Adrenal gland (tissue), 12 donors: ENCODE results near the gene IYD. TPM values are rescaled to one million over a fixed set of nuclear protein-coding genes. Genes with fewer than 3 reads are reported as not detected.

Source experiments
- DNase-seq, 7 donors: peaks; one replicate each; pipeline ENCODE4 v3.0.0-alpha.2; 2019 to 2020
- H3K27ac ChIP-seq, 5 donors: fragments of 200-600 bp; sonication (generic) in 4 of 5; 1 replicate in 3 of 5; 2 replicates in 2 of 5; pipeline versions ENCODE4 v1.5.1 to v1.8.0; 2016 to 2020; ENCODE audit warnings: mild to moderate bottlenecking in 1 of 5
- H3K27me3 ChIP-seq: fragments of 200-600 bp; 2 replicates; pipeline ENCODE4 v1.8.0; 2021
- H3K36me3 ChIP-seq, 2 donors: fragments of 200-600 bp; replicated peaks in 1 of 2; 1 replicate in 1 of 2; 2 replicates in 1 of 2; pipeline versions ENCODE4 v1.5.1 to v1.8.0; 2018 to 2022
- H3K4me1 ChIP-seq, 2 donors: fragments of 200-600 bp; replicated peaks in 1 of 2; 1 replicate in 1 of 2; 2 replicates in 1 of 2; pipeline versions ENCODE4 v1.5.1 to v1.8.0; 2018 to 2021
- H3K4me3 ChIP-seq, 4 donors: fragments of 200-600 bp; sonication (generic) in 3 of 4; one replicate each; pipeline ENCODE4 v1.5.1; 2016 to 2018
- H3K9me3 ChIP-seq, 3 donors: fragments of 200-600 bp; sonication (generic) in 1 of 3; replicated peaks in 1 of 3; 1 replicate in 2 of 3; 2 replicates in 1 of 3; pipeline versions ENCODE4 v1.5.1 to v1.8.0; 2016 to 2021
- POLR2A ChIP-seq, 2 donors: fragments of 450-650 bp; IDR thresholded peaks; one replicate each; pipeline ENCODE4 v1.6.1; 2017; ENCODE audit warnings: antibody characterized with exemption in 2 of 2, mild to moderate bottlenecking in 2 of 2, moderate library complexity in 1 of 2
- WGBS, 4 donors: extraction: QIAGEN DNeasy Blood & Tissue Kit in 2 of 4; methylation state at CpG; one replicate each; pipeline versions ENCODE4 v1.1.5 to v1.1.7; 2013 to 2017; 5-methylcytosine and 5-hydroxymethylcytosine counted together
- intact Hi-C, 2 donors: fragments of 100-400 bp; cut with DNase I; formaldehyde crosslinking; loops; one replicate each; pipeline versions ENCODE4 v1.14.1 to v1.15.0; 2022 to 2023
- polyA plus RNA-seq, 3 donors: library from polyadenylated mRNA; stranded (reverse); fragments of 200-250 nt in 2 of 3; fragments of 350-450 nt in 1 of 3; fragmentation: Illumina TruSeq in 1 of 3; extraction: RNeasy Lipid Tissue Mini Kit (QIAGEN cat#74804) in 1 of 3; gene quantifications; one replicate each; pipeline ENCODE4 v1.2.3, GENCODE V29; 2013 to 2014
- total RNA-seq, 9 donors: library from RNA; depleted of rRNA in 4 of 9; stranded (reverse); fragments of >200 nt in 4 of 9; fragments of 120-200 nt in 1 of 9; fragmentation: NEBNext Ultra II Directional in 1 of 9; extraction: Animal tissue kit (Norgen Biotek cat#: 25700) in 1 of 9; gene quantifications; one replicate each; pipeline versions ENCODE4 v1.1.0 to v1.2.4, GENCODE V29; 2013 to 2023
- TF ChIP-seq, protein P1 (sequence below), 6 experiments: fragments of 450-650 bp in 4 of 6; fragments of 200-600 bp in 2 of 6; sonication (generic) in 1 of 6; IDR thresholded peaks; 1 replicate in 5 of 6; 2 replicates in 1 of 6; pipeline versions ENCODE4 v1.5.1 to v1.8.0; 2016 to 2021; ENCODE audit warnings: antibody characterized with exemption in 6 of 6, mild to moderate bottlenecking in 2 of 6, moderate library complexity in 1 of 6
- donor health status: healthy with polysubstance abuse.
- donor health status: Bipolar disorder and iron deficiency.
- donor health status: DM: yes; HTN: yes; CAD: no.
- donor health status: DM: no; HTN: no; CAD: no.
- donor health status: DM: no; HTN: no; CAD: no.
- donor health status: DM: yes; HTN: yes; CAD: no.

IYD gene
- total and polyA plus RNA-seq, 12 donors = 0.04 to 0.95 TPM; not detected in 10

DNA sequence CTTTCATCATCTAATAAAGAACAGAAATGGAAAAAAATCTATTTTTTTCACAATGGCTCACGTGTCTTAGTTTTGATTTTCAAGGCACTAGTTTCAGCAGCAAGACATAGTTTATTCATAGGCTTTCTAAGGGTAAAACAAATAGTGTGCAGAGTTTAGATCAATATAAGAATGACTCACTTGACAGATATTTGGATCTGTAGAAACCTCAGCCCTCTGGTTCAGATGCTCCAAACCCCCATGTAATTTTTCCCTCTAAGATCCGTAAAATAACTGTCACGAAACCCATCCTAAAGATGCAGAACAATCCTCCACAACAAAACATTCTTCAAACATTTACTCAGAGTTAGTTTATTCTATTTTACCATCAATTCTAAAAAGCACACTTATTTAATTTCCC, 43.4 kb downstream of the IYD start:
- no peak for DNase-seq
- Histone ChIP-seq H3K27me3 (no peaks in the 10 kb centered on the region), H3K4me3 (no peak overlapping the region), H3K4me1 (peaks cover 0 to 8% of the 10 kb centered on the region in 2 donors), H3K27ac (no peak overlapping the region), H3K36me3 (no peaks in the 10 kb centered on the region), H3K9me3 (no peaks in the 10 kb centered on the region)
- no peak for TF ChIP-seq POLR2A (IDR thresholded peaks at IDR 0.05)
- WGBS, 4 donors = 79 to 90% (median 85%) methylated on average over 3 of the region's 3 CpGs
- intact Hi-C loops = no loop called here

GRCh38 chr6:150413198-150413597, 44.4 kb downstream of the IYD start:
- Histone ChIP-seq H3K27me3 (no peaks in the 10 kb centered on the region), H3K4me1 (peaks cover 0 to 8% of the 10 kb centered on the region in 2 donors), H3K4me3 (no peak overlapping the region), H3K36me3 (no peaks in the 10 kb centered on the region), H3K27ac (no peak overlapping the region), H3K9me3 (no peaks in the 10 kb centered on the region)
- TF ChIP-seq, protein P1, sequence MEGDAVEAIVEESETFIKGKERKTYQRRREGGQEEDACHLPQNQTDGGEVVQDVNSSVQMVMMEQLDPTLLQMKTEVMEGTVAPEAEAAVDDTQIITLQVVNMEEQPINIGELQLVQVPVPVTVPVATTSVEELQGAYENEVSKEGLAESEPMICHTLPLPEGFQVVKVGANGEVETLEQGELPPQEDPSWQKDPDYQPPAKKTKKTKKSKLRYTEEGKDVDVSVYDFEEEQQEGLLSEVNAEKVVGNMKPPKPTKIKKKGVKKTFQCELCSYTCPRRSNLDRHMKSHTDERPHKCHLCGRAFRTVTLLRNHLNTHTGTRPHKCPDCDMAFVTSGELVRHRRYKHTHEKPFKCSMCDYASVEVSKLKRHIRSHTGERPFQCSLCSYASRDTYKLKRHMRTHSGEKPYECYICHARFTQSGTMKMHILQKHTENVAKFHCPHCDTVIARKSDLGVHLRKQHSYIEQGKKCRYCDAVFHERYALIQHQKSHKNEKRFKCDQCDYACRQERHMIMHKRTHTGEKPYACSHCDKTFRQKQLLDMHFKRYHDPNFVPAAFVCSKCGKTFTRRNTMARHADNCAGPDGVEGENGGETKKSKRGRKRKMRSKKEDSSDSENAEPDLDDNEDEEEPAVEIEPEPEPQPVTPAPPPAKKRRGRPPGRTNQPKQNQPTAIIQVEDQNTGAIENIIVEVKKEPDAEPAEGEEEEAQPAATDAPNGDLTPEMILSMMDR (IDR thresholded peaks at IDR 0.05) = no peak
- no peak for TF ChIP-seq POLR2A (IDR thresholded peaks at IDR 0.05)
- DNase-seq = no peak
- intact Hi-C loops = no loop called here
- WGBS, 4 donors = 40 to 57% (median 42%) methylated on average over 4 of the region's 4 CpGs

DNA sequence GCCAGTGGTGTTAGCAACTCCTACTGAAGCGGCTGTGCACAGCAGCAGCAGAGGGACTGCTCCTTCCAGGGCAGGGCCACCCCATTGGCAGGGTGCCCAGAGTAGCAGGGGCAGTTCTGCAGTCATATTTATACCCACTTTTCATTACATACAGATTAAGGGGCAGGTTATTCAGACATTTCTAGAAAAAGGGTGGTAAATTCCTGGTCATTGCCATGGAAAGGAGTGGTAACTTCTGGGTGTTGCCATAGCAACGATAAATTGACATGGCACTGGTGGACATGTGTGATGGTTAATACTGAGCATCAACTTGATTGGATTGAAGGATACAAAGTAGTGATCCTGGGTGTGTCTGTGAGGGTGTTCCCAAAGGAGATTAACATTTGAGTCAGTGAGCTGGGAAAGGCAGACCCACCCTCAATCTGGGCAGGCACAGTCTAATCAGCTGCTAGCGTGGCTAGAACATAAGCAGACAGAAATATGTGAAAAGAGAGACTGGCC, 45.0 kb downstream of the IYD start:
- Histone ChIP-seq H3K27me3 (no peaks in the 10 kb centered on the region), H3K9me3 (no peaks in the 10 kb centered on the region), H3K4me1 (peaks cover 0 to 8% of the 10 kb centered on the region in 2 donors), H3K4me3 (no peak overlapping the region), H3K36me3 (no peaks in the 10 kb centered on the region), H3K27ac (no peak overlapping the region)
- DNase-seq = no peak
- intact Hi-C loops = no loop called here
- 78 to 96% (median 85%) methylated on average over 3 of the region's 3 CpGs for WGBS, 4 donors
- no peak for TF ChIP-seq POLR2A (IDR thresholded peaks at IDR 0.05)
- TF ChIP-seq, protein P1 (IDR thresholded peaks at IDR 0.05) = no peak

GRCh38 chr6:150416128-150416527, 47.3 kb downstream of the IYD start:
- DNase-seq = no peak
- TF ChIP-seq, protein P1 (IDR thresholded peaks at IDR 0.05) = no peak
- no peak for TF ChIP-seq POLR2A (IDR thresholded peaks at IDR 0.05)
- Histone ChIP-seq H3K27me3 (no peaks in the 10 kb centered on the region), H3K4me1 (no peaks in the 10 kb centered on the region), H3K27ac (no peak overlapping the region), H3K36me3 (no peaks in the 10 kb centered on the region), H3K9me3 (no peaks in the 10 kb centered on the region), H3K4me3 (no peak overlapping the region)
- intact Hi-C loops = loop anchor here in 1 of 2 donors (5.0 kb wide), 1 partner anchor 396 kb away; no protein-coding TSS in a partner anchor
- 36 to 60% (median 56%) methylated on average over 2 of the region's 2 CpGs for WGBS, 4 donors

GRCh38 chr6:150417250-150417649, 48.4 kb downstream of the IYD start:
- intact Hi-C loops = loop anchor here in 1 of 2 donors (5.0 kb wide), 1 partner anchor 395 kb away; no protein-coding TSS in a partner anchor
- no peak overlapping the region for H3K27ac ChIP-seq
- no peaks in the 10 kb centered on the region for H3K9me3 ChIP-seq
- TF ChIP-seq POLR2A (IDR thresholded peaks at IDR 0.05) = no peak
- TF ChIP-seq, protein P1 (IDR thresholded peaks at IDR 0.05) = no peak
- H3K27me3 ChIP-seq = no peaks in the 10 kb centered on the region
- WGBS, 4 donors = 60 to 65% (median 62%) methylated on average over 6 of the region's 6 CpGs
- no peak overlapping the region for H3K4me3 ChIP-seq
- H3K4me1 ChIP-seq = no peaks in the 10 kb centered on the region
- no peaks in the 10 kb centered on the region for H3K36me3 ChIP-seq
- DNase-seq = no peak
